ENCODE results near the gene WFDC10A. TPM values are rescaled to one million over a fixed set of nuclear protein-coding genes. Genes with fewer than 3 reads are reported as not detected.

The WFDC10A gene
- total and polyA plus RNA-seq, 2 donors (not counting 3 experiments of a cell fraction or from before 2014, with no cell fraction given): not detected

- H3K9me1 ChIP-seq (replicated peaks; ENCODE audit: control insufficient read depth, extremely low read depth, insufficient read depth, low read length): no peaks in the 10 kb centered on the region
- FAIRE-seq (no peak), DNase-seq (ENCODE audit: low read depth, low spot score) (no peak)
- H3K9ac ChIP-seq (replicated peaks; ENCODE audit: extremely low read depth, insufficient read depth, low read length): no peak within 1 kb of the TSS
- no peak within 1 kb of the TSS for H3K27ac ChIP-seq (ENCODE audit: insufficient read depth, low read depth, low read length)
- no peak within 1 kb of the TSS for H2AFZ ChIP-seq (ENCODE audit: low read depth, low read length)
- no peaks in the 10 kb centered on the region for H3K4me1 ChIP-seq (ENCODE audit: control insufficient read depth, extremely low read depth, insufficient read depth, low read length)
- H3K36me3 ChIP-seq (ENCODE audit: control insufficient read depth in 2 of 2, extremely low read depth in 1 of 2, insufficient read depth in 2 of 2, low read length in 2 of 2): no peaks in the 10 kb centered on the region
- H3K4me2 ChIP-seq (ENCODE audit: insufficient read depth, low read length): no peak within 1 kb of the TSS
- dilution Hi-C loops (cut with MboI; ENCODE audit: extremely low pct_ligation_motif_present, low sequenced_read_pairs): no loop called here
- no TSS peak for BruUV-seq (replicated peaks)
- no peaks in the 10 kb centered on the region for H4K20me1 ChIP-seq (replicated peaks; ENCODE audit: control insufficient read depth, extremely low read depth, insufficient read depth, low read length)
- no peaks in the 10 kb centered on the region for H3K9me3 ChIP-seq (replicated peaks; ENCODE audit: control insufficient read depth, insufficient read depth, low read length)
- ChIA-PET CTCF (interaction anchor here (1.1 to 2.1 kb wide), 2 partner anchors 12 to 17 kb away, joined by 3 to 8 read pairs; no protein-coding TSS in a partner anchor), POLR2A (no interaction called here)
- H3K79me2 ChIP-seq (ENCODE audit: control insufficient read depth, insufficient read depth, low read length): no peaks in the 10 kb centered on the region
- H3K27me3 ChIP-seq (ENCODE audit: control insufficient read depth in 2 of 2, insufficient read depth in 2 of 2, low read length in 2 of 2): no peaks in the 10 kb centered on the region
- no peak within 1 kb of the TSS for H3K4me3 ChIP-seq (replicated peaks in 1 of 3; ENCODE audit: insufficient read depth in 1 of 3, low read depth in 1 of 3, low read length in 3 of 3)
- TF ChIP-seq EZH2 (IDR thresholded peaks at IDR 0.05; ENCODE audit: borderline replicate concordance, low read depth, low read length, severe bottlenecking) (no peak), MYC (IDR thresholded peaks at IDR 0.05; ENCODE audit: low read depth, low read length) (no peak), CTCF (IDR thresholded peaks at IDR 0.05; ENCODE audit: extremely low read depth in 1 of 2, insufficient read depth in 1 of 2, low read depth in 1 of 2, low read length in 2 of 2) (no peak), FOS (IDR thresholded peaks at IDR 0.05; ENCODE audit: borderline replicate concordance, insufficient read depth, low read length) (no peak), JUN (IDR thresholded peaks at IDR 0.05; ENCODE audit: borderline replicate concordance, insufficient read depth, insufficient read length, low read depth) (no peak), GATA2 (IDR thresholded peaks at IDR 0.05; ENCODE audit: insufficient read depth, insufficient read length, low read depth, low read length) (no peak), POLR2AphosphoS5 (IDR thresholded peaks at IDR 0.05; ENCODE audit: insufficient read depth, low read depth, low read length) (no peak), POLR2A (IDR thresholded peaks at IDR 0.05; ENCODE audit: low read depth, low read length) (no peak), MAX (IDR thresholded peaks at IDR 0.05; ENCODE audit: insufficient read depth, insufficient read length) (no peak)
- intact Hi-C loops (cut with micrococcal nuclease): no loop called here
Measured at GRCh38 chr20:45631184-45631583, 1.6 kb downstream of the WFDC10A start, which contains the start of gene WFDC9. Gene WFDC9, minus strand, starts transcription at chr20:45631284. Its CDS starts 21,103 bp downstream, at chr20:45610181.
